Bone marrow (tissue), 2 donors: ENCODE results near the gene YAP1.

Experiments used
- DNase-seq, 2 donors: peaks; one replicate each; lab custom pipeline; 2025; lab: John Stamatoyannopoulos, UW

Gene YAP1

DNA sequence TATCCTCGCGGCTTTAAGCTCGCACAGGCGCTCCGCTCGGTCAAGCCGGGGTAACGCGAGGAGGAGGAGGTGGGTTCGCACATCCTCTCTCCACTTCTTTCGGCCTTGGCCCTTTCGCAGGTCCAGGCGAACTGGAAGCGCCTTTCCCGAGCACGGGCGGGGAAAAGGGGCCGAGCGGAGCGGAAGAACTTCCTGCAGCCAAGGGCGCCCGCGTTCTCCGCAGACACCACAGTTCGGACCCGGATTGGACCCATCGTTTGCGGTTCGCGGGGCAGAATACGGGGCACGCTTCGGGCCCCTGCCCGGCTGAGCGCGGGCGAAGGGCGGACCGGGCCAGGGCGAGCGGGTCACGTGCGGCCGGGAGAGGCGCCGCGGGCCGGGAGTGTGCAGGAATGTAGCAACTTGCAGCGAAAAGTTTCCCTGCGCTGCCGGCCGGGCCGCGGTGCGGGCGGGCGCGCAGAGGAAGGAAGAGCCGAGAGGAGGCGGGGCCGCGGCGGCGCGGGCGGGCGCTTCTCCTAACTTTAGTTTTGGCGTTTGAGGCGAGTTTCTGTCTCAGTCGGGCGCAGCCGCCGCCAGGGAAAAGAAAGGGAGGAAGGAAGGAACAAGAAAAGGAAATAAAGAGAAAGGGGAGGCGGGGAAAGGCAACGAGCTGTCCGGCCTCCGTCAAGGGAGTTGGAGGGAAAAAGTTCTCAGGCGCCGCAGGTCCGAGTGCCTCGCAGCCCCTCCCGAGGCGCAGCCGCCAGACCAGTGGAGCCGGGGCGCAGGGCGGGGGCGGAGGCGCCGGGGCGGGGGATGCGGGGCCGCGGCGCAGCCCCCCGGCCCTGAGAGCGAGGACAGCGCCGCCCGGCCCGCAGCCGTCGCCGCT lies at the start of gene YAP1:
YAP1 (plus strand) TSS at position 552 of the 865 bp plus-strand sequence. CDS start 402 bp downstream, outside the sequence.
- peak; percentile 20 to 39 for DNase-seq

DNA sequence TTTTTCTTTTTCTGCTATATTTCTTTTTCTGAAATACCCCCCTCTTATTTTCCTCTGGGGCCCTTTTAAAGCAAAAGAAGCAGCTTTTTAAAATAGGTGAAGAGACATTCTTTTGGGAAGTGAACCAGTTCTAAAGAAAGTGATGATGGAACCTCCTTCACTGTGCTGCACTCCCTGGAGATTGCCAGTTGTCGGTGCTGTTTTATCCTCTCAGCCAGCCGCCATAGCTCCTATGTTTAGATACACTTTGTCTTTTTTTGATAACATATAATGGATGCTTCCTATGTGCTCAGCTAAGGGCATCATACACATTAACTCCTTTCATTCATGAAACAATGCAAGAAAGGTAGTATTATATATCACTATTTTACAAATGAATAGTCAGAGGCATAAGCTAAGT lies 49.0 kb upstream of the YAP1 start:
- no peak for DNase-seq

DNA sequence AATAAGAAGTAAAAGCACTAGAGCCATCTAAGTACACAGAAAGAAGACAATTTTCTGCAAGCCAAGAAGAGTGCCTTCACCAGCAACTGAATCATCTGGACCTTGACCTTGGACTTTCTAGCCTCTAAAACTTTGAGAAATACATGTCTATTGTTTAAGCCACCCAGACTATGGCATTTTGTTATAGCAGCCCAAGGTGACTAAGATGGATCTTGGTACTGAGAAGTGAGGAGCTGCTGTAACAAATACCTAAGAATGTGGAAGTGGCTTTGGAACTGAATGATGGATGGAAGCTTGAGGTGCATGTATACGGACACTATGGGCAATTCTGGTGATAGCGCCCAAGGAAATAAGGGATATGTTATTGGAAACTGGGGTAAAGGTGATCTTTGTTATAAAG lies 48.1 kb upstream of the YAP1 start:
- no peak for DNase-seq

DNA sequence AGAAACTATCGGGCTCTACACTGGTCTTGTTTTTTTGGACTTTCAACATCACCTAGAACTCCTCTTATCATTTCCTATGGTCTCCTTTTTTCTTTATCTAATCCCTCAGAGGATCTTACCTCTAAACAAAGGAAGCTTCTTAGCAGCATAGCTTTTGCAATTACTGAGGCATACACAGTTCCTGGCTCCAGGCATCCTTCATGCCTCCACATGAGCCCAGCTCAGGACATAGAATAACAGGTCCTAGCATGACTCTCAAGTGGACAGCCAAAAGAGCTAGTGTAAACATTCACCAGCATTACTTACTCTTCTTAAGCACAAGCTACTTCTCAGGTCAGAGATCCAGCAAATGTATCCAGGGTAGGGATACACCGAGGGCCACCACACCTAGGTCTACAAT lies 45.9 kb upstream of the YAP1 start:
- DNase-seq, result no peak

DNA sequence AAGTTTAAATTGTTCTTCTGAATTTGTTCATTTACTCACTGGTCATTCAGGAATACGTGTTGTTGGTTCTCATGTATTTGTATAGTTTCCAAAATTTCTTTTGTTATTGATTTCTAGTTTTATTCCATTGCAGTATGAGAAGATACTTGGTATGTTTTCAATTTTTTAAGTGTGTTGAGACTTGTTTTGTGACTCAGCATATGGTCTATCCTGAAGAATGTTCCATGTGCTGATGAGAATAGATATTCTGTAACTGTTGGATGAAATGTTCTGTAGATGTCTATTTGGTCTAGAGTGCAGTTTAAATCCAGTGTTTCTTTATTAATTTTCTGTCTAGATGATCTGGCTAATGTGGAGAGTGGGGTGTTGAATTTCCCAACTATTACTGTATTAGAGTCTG lies 39.5 kb upstream of the YAP1 start:
- no peak for DNase-seq

DNA sequence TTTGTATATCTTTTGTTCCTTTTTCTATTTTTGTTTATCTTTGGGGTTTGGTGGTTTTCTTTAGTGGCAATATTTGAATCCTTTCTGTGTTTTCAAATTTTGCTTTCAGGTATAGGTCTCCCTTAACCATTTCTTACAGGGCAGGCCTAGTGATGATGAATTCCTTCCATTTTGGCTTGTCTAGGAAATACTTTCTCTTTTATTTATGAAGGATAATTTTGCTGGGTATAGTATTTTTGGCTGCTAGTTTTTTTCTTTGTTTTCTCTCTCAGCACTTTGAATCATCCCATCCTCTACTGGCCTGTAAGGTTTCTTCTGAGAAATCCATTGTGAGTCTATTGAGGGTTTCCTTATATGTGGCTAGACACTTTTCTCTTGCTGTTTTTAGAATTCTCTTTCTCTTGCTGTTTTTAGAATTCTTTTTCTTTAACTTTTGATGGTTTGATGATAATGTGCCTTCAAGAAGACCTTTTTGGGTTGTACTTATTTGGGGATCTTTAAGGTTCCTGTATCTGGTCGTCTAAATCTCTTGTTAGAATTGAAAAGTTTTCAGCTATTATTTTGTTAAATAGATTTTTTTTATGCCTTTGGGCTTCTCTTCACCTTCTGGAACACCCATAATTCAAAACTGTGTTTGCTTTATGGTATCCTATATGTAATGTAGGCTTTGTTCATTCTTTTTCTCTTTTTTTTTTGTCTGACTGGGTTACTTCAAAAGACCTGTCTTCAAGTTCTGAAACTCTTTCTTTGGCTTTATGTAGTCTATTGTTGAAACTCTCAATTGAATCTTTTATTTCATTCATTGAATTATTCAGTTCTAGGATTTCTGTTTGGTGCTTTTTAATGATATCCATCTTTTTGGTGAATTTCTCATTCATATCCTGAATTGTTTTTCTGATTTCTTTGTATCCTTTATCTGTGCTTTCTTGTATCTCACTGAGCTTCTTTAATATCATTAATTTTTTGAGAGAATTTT lies 38.5 kb upstream of the YAP1 start:
- DNase-seq, result no peak

DNA sequence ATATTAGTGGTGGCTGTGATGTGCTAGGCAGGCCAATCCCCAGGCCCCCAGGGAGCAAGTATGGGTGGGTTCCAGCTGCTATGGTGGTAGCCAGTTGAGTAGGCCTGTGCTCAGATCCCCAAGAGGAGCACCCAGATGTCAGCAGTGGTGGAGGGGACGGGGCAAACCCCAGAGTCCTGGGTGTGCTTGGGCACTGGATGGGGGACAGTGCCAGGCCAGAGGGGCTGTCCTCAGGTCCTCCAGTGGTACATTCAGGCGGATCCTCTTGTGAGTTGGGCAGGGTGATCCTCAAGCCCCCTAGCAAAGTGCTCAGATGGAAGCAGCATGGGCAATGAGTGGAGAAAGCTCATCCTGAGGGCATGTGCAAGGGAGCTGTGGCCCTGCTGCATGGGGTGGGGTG lies 37.0 kb upstream of the YAP1 start:
- DNase-seq, result no peak

DNA sequence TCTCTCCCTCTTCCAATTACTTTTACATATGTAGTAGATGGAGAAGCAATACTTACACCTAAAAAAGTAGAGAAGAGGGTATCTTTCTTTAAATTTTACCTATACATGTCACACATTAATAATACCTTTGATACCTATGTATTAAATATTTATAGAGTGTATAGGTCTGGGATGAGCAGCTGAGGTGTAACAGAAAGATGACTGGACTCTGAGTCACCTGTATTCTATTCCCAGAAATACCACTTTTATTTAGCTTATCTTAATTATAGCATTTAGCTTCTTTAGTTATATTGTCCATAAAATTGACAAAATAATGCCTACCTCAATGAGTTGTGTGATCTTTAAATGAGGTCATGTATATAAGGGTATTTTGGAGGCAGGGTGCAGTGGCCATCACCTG lies 30.6 kb upstream of the YAP1 start:
- no peak for DNase-seq

DNA sequence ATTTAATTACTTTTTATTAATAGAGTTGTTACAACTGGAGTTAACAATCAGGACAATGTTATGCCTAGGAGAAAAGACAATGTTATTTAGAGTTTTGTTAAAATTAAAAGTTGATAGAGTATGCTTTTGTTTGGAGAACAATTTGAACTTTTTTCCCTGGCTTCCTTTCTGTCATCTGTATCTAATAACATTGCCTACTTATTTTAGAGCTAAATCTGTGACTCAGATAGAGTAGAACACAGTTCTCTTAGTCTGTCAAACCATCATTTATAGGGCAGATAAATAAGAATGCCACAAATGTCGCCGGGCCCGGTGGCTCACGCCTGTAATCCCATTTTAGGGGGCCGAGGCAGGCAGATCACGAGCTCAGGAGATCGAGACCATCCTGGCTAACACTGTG lies 28.9 kb upstream of the YAP1 start:
- no peak for DNase-seq

DNA sequence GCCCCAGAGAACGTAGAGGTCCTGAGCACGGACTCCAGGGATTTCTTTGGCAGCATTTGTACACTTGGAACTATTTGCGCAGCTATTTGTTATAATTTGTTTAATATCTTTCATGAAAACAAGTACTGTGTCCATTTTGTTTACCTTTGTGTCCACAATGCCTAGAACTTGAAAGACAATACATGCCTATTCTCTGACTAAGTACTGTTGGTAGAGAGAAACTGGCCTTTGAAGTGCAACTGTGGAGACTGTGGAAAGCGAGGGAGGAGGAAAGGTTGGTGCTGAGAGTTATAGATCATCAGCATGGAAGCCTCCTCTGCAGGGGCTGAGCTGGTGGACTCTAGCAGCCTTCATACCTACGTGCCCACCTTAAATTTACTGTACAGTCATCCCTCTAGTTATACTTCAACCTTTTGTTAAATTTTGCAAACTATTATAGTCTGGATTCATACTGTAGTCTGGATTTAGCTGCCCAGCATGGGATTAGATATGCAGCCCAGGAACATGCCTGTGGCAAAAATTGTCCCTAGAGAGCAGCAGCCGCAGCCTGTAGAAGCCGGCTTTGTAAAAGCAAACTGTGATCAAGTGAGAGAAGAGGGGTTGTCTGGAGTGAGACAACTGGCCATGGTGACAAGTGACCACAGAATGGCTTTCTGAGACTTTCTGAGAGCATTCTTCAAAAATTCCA lies 24.2 kb upstream of the YAP1 start:
- DNase-seq, result no peak

DNA sequence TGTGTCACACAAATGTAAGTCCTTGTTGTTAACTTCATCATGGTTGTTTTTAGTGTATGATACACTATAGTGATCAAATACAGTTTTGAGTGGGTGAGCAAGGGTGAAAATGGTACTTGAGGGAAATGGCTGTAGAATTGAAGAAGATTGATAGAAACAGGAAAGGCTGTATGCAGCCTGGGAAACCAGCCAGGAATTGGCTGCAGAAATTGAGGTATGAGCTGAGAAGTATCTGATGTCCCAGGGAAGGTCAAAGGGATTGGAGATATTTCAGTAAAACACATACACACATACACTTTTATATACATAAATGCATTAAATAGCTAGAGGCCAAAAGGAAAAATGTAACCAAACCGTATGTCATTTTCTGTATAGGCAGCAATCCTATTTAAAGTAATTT lies 13.1 kb upstream of the YAP1 start:
- no peak for DNase-seq

DNA sequence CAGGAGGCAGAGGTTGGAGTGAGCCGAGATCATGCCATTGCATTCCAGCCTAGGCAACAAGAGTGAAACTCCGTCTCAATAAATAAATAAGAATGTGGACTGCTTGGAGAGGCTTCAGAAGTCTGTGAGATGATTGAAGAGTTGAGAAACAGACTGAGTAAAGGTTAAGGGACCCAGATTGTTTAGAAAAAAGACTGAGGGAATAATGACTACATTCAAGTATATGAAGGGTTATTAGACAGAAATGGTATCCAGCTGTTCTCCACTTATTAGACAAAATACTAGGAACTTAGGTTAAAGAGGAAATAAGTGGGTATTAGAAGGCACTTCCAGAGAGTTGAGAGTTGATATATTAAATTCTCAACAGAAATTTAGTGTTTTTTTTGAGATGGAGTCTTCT lies 10.5 kb upstream of the YAP1 start:
- DNase-seq, result no peak

DNA sequence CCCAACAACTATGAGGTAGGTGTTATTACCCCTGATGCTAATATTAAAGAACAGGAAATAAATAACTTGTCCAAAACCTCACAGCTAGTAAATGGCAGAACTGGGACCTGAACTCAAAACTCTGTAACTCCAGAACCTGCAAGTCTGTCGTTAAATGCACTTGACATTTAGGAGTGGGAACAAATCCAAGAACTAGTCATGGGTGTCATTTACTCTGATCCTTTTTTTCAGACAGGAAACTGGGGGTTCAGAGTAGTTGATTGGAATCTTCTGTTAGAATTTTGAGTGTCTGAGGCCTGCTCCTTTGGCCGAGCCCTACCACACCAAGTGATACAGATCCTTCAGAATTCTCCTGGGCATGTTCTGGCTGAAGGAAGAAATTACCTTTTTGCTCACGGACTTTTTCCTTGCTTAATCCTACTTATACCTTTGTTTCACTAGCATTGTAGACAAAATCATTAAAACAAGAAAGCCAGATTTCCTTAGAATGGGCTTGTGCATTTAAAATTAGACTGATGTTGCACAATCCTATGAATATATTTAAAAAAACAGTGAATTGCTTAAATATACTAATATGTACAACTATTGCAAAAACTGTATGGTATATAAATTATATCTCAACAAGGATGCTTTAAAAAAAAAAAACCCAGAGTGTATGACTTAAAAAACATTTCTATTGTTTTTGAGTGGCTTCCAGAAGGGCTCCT lies 1.4 kb upstream of the YAP1 start:
- no peak for DNase-seq

DNA sequence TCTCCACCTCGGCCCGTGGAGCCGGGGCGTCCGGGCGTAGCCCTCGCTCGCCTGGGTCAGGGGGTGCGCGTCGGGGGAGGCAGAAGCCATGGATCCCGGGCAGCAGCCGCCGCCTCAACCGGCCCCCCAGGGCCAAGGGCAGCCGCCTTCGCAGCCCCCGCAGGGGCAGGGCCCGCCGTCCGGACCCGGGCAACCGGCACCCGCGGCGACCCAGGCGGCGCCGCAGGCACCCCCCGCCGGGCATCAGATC lies 439 bp downstream of the YAP1 start:
- no peak for DNase-seq

DNA sequence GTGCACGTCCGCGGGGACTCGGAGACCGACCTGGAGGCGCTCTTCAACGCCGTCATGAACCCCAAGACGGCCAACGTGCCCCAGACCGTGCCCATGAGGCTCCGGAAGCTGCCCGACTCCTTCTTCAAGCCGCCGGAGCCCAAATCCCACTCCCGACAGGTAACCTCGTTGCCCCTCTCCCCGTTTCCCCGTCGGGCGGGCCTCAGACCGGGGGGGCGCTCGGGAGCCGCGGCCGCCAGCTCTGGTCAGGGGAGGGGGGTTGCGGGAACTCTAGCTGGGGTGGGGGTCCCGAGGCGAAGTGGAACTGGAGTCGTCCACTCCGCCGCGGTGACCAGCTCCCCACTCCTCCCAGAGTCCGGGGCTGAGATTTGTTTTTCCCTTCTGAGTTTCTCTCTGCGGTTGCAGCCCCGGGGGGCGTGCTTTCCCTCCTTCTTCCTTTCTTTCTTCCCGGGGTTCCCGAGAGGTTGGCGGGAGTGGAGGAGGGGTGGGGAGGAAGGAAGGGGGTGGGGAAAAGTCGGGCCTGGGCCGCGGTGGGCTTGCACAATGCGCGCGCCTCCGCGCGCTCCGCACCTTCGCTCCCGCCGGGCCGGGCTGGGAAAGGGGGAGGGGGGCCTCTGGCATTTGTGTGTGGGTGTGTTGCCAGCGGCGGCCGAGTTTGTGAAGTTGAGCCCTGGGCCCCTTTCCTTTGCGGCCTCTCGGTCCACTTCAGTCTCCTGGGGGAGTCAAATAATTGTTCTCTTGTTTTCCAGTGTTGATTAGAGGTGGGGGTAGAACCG lies 952 bp downstream of the YAP1 start:
- DNase-seq, result no peak

DNA sequence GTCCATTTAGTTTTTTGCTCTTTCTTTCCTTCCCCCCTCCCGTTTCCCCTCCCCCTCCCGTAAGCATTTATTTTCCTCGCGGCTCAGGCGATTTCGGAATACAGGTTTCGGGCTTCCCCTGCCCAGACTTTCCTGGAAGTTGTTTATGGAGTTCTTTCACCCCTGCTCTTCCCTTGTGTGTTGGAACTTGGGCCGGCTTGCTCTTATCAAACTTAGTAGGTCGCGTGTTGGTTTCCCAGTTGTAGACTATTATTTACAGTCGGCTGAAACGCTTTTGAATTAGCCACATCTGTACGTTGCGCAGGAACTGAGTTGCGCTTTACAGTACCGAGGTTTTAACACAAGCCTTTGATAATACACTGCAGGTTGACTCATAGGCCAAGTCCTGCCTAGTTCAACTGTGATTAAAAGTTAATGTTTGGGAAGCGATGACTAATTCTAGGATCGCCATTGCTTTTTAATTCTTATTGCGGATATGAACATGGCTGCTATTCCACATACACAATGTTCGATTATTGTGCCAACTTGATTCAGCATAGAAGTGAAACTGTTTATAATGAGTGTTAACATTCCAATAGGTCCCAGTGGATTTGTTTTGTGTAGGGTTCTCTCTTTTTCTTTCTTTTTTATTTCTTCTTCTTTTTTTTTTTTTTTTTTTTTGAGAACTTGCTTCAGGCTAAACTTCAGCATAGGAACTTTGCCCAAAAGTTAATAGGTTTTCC lies 1.7 kb downstream of the YAP1 start:
- no peak for DNase-seq

DNA sequence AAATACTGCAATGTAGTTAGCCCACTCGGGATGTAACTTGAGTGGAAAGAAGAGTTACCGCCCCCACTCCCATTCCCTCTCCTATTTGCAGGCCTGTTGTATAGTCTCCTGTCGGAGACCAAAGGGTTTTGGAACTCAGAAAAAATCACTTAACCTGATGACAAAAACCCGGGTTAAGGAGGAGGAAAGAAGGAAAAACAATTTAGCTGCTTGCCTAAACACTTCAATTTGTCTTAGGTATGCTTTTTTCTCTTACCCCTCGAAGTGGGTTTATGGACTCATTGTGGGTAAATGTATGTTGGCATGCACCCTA lies 2.2 kb downstream of the YAP1 start:
- no peak for DNase-seq

DNA sequence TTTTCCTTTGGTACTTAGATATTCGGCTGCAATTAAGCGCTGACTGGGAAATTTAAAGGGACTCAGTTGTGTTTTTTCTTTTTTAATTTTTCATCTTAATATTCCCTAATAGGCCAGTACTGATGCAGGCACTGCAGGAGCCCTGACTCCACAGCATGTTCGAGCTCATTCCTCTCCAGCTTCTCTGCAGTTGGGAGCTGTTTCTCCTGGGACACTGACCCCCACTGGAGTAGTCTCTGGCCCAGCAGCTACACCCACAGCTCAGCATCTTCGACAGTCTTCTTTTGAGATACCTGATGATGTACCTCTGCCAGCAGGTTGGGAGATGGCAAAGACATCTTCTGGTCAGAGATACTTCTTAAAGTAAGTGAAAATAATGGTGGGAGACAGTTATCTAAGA lies 3.8 kb downstream of the YAP1 start:
- no peak for DNase-seq

DNA sequence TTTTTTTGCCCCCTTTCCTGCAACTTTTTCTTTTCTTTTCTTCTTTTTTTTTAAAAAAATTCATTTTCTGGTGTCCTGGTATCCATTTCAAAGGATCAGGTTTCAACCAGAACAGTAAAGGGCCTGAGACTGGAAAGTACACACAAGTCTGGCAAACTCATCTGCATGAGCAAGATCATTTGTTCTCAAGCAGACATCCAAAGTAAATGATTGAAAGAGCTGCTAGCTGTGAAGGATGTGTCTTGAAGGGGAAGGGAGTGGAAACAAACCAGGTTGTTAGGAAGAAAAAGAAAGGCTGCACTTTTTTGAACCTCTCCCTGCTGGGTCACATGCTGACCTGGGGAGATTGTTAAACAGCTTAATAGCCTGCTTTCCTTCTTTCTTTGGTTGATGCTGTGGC lies 5.3 kb downstream of the YAP1 start:
- DNase-seq, result no peak

DNA sequence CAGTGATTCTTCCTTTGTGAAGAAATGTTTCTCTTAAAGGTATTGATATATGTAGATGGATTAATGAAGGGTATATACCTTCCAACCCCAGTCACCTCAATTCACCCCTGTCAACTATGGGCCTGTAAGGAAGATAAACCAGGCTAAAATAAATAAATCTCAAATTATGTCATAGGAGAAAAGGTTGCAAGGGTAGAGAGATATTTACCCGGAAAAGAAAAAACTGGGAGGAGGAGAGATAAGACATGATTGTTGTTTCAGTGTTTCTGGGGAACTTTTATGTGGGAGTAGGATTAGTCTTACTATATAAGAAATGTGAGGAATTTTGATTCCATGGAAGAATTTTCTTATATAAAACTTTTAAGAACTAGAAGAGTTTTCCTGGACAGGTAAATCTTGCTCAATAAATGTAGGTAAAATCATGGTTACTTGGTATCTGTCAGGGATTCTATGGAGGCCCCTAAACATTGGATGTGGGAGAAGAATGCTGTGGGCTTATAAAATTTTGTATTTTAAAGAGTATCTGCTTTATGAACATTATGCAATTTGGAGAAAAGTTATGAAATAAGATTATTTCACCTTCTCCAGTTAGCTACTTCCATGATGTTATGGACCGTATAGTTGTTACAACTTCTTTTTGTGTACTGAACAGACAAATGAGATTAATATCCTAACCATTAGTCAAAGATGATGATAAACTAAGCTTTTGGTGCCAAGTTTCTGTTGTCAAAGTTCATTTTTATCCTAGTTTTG lies 6.4 kb downstream of the YAP1 start:
- no peak for DNase-seq
